Measurements from ENCODE around the gene RNF7.
A peak's percentile ranks its signal among the peaks of the same experiment; 100 is the strongest.

RNF7 gene

DNA sequence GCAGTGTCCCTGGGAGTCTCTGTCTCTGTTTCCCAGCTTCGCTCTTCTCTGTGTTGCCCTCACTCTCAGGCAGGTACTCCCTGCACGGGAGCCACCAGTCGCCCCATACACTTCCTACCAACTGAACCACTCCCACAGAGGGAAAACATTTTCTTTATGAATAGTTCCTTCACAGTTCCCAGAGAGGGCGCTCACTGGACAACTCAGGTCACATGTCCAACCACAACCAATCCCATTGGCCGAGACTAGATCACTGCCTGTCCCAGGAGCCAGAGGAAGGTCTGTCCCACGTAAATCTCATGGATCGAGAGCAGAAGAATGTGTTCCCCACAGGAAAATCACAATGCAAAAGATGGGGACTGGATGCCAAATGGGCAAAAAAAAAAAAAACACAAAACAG lies 51.2 kb downstream of the RNF7 start:
- TF ChIP-seq, protein P1, sequence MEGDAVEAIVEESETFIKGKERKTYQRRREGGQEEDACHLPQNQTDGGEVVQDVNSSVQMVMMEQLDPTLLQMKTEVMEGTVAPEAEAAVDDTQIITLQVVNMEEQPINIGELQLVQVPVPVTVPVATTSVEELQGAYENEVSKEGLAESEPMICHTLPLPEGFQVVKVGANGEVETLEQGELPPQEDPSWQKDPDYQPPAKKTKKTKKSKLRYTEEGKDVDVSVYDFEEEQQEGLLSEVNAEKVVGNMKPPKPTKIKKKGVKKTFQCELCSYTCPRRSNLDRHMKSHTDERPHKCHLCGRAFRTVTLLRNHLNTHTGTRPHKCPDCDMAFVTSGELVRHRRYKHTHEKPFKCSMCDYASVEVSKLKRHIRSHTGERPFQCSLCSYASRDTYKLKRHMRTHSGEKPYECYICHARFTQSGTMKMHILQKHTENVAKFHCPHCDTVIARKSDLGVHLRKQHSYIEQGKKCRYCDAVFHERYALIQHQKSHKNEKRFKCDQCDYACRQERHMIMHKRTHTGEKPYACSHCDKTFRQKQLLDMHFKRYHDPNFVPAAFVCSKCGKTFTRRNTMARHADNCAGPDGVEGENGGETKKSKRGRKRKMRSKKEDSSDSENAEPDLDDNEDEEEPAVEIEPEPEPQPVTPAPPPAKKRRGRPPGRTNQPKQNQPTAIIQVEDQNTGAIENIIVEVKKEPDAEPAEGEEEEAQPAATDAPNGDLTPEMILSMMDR (IDR thresholded peaks at IDR 0.05; ENCODE audit: insufficient read depth, low read depth, low read length, missing control alignments): no peak
- no peak for DNase-seq (ENCODE audit: low read depth)
- no peak overlapping the region for H3K4me3 ChIP-seq (ENCODE audit: low read length)

DNA sequence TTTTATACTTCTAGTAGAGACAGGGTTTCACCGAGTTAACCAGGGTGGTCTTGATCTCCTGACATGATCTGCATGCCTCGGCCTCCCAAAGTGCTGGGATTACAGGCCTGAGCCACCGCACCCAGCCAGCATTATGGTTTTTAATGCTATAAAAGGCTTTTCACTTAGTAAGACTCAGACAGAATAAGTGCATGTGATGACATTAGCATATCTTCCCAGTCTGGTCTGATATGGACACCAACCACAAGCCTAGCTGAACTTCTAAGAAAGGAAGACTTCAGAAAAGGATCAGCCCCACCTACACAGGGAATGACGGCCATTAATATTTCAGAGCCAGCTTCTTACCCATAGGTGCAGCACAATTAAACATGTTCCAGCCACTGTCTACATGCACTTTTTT lies 52.1 kb downstream of the RNF7 start:
- DNase-seq (ENCODE audit: low read depth): no peak
- TF ChIP-seq, protein P1 (IDR thresholded peaks at IDR 0.05; ENCODE audit: insufficient read depth, low read depth, low read length, missing control alignments): no peak
- H3K4me3 ChIP-seq (ENCODE audit: low read length): no peak overlapping the region

DNA sequence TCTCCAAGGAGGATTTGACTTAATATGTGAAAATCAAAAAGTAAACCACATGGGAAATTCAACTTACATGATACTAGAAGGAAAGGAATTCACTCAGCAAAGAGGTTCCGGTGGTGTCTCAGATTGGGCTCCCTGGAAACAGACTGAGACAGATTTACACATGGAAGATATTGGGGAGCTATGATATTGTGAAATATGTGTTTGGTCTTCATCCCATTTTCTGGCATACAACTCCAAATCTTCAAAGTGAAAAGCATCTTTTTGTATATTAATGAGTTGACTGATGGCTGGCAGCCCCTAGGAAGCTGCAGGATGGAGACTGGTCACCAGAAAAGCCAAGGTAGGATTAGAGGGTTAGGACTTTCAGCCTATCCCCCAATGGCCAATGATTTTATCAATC lies 54.4 kb downstream of the RNF7 start:
- no peak for DNase-seq (ENCODE audit: low read depth)
- TF ChIP-seq, protein P1 (IDR thresholded peaks at IDR 0.05; ENCODE audit: insufficient read depth, low read depth, low read length, missing control alignments): no peak
- no peak overlapping the region for H3K4me3 ChIP-seq (ENCODE audit: low read length)

DNA sequence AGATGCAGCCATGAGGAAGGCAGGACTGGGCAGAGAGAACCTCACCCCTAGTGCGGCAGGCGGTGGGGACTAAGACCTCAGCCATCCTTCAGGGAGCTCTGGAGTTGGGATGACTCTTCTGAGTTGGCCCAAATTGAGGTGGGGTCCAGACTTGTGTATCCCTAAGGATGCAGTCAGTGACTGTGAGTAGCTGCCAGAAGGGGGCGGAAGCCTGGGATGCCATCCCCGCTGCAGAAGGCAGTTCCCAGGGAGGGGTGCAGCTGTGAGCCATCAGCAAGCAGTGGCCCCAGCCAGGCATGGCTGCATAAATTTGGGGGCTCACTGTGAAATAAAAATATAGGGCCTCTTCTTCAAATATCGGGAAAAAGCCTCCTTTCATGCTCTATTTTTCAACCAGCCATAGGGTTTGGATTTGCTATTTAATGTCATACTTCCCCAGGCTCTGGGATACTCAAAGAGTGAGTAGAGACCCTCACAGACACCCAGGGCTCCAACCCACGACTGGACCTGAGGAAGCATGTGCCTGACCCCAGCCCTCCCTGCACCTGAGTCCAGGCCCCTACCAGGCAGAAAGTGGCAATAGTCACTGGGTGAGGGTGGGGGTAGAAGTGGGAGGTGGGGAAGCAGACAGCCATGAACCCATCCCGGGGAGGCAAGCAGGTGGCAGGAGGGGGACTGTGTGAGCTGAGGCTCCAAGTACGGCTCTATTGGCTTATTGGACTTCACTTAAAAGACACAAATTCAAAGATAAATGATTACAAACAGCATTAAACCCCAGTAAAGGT lies 55.6 kb downstream of the RNF7 start:
- DNase-seq (ENCODE audit: low read depth): no peak
- no peak overlapping the region for H3K4me3 ChIP-seq (ENCODE audit: low read length)
- TF ChIP-seq, protein P1 (IDR thresholded peaks at IDR 0.05; ENCODE audit: insufficient read depth, low read depth, low read length, missing control alignments): no peak

DNA sequence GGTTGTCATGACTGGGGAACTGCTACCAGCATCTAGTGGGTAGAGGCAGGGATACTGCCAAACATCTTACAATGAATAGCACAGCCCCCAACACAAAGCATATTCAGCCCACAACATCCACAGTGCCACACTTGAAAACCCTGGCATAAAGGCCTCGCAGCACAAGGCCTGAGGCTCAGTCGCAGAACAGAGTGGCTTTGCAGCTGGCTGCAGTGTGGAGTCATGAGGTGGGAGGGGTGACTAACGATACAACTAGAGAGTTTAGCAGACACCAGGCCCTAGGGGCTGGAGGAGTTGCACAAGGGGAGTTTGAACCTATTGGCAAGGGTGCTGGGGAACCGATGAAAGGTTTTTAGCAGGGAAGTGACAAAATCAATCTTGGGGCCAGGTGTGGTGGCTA lies 57.2 kb downstream of the RNF7 start:
- H3K4me3 ChIP-seq (ENCODE audit: low read length): no peak overlapping the region
- TF ChIP-seq, protein P1 (IDR thresholded peaks at IDR 0.05; ENCODE audit: insufficient read depth, low read depth, low read length, missing control alignments): no peak
- peak; percentile 41 for DNase-seq (ENCODE audit: low read depth)

DNA sequence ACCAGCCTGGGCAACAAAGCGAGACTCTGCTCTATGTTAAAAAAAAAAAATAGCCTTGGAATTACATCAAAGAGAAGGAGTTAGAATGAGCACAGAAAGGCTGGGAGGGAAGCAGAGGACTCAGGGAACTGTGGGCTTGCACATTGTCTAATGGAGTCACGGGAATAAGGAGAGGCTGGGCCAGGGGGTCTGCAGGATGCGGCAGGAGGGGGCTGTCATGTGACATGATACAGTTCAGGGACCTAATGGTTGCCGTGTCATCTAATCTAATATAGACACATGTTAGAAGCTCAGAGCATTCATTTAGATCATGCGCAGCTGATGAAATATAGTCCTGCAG lies 57.6 kb downstream of the RNF7 start:
- no peak overlapping the region for H3K4me3 ChIP-seq (ENCODE audit: low read length)
- no peak for DNase-seq (ENCODE audit: low read depth)
- TF ChIP-seq, protein P1 (IDR thresholded peaks at IDR 0.05; ENCODE audit: insufficient read depth, low read depth, low read length, missing control alignments): no peak

Data from epithelial cell of esophagus (primary cell).